Tibial artery (tissue), 4 donors: ENCODE data around the gene GAB1.

Experiments used
- DNase-seq, 2 donors: peaks; one replicate each; pipeline ENCODE4 v3.0.0-alpha.2; 2019
- H3K27ac ChIP-seq, 2 donors: fragments of 200-600 bp; sonication (generic) in 1 of 2; 1 replicate in 1 of 2; 2 replicates in 1 of 2; pipeline ENCODE4 v1.5.1; 2018 to 2019; ENCODE audit warnings: mild to moderate bottlenecking in 1 of 2
- H3K27me3 ChIP-seq, 2 donors: fragments of 200-600 bp; sonication (generic) in 1 of 2; one replicate each; pipeline versions ENCODE4 v1.5.1 to v1.6.0; 2016 to 2019
- H3K36me3 ChIP-seq, 3 donors: fragments of 200-600 bp; sonication (generic) in 2 of 3; one replicate each; pipeline ENCODE4 v1.5.1; 2016 to 2019; ENCODE audit warnings: mild to moderate bottlenecking in 2 of 3
- H3K4me1 ChIP-seq, 4 donors: fragments of 200-600 bp; sonication (generic) in 2 of 4; 1 replicate in 3 of 4; 2 replicates in 1 of 4; pipeline ENCODE4 v1.5.1; 2016 to 2019
- H3K4me3 ChIP-seq, 2 donors: fragments of 200-600 bp; sonication (generic) in 1 of 2; 1 replicate in 1 of 2; 2 replicates in 1 of 2; pipeline ENCODE4 v1.5.1; 2018 to 2019; ENCODE audit warnings: mild to moderate bottlenecking in 2 of 2
- H3K9me3 ChIP-seq, 3 donors: fragments of 200-600 bp; sonication (generic) in 1 of 3; one replicate each; pipeline ENCODE4 v1.5.1; 2016 to 2019
- CTCF ChIP-seq, 2 experiments: fragments of 200-600 bp in 1 of 2; fragments of 450-650 bp in 1 of 2; IDR thresholded peaks; one replicate each; pipeline ENCODE4 v1.5.1; 2017 to 2019; ENCODE audit warnings: antibody characterized with exemption in 2 of 2, mild to moderate bottlenecking in 1 of 2, moderate library complexity in 1 of 2
- intact Hi-C: fragments of 100-400 bp; cut with DNase I; formaldehyde crosslinking; loops from one replicate; pipeline ENCODE4 v1.15.0; 2023; ENCODE audit warnings: low total_unique reads

Gene GAB1

GRCh38 chr4:143400082-143400481, 63.4 kb downstream of the GAB1 start:
- TF ChIP-seq CTCF (IDR thresholded peaks at IDR 0.05), result no peak
- H3K27me3 ChIP-seq, result no peaks in the 10 kb centered on the region
- H3K9me3 ChIP-seq, result no peaks in the 10 kb centered on the region
- peak overlapping the region in 1 of 2 donors; percentile 12 for H3K27ac ChIP-seq
- no peaks in the 10 kb centered on the region for H3K36me3 ChIP-seq
- no peak for DNase-seq
- no peak overlapping the region for H3K4me3 ChIP-seq
- H3K4me1 ChIP-seq, result peaks cover 0 to 88% (median 51%) of the 10 kb centered on the region in 4 donors
- intact Hi-C loops, result no loop called here

GRCh38 chr4:143402776-143403552, 66.3 kb downstream of the GAB1 start:
- no peak for TF ChIP-seq CTCF (IDR thresholded peaks at IDR 0.05)
- Histone ChIP-seq H3K27me3 (no peaks in the 10 kb centered on the region), H3K9me3 (no peaks in the 10 kb centered on the region), H3K4me3 (no peak overlapping the region), H3K27ac (peak overlapping the region; percentile 30), H3K4me1 (peaks cover 0 to 89% (median 63%) of the 10 kb centered on the region in 4 donors), H3K36me3 (no peaks in the 10 kb centered on the region)
- DNase-seq, result no peak
- intact Hi-C loops, result no loop called here

GRCh38 chr4:143403553-143403820, 66.8 kb downstream of the GAB1 start:
- Histone ChIP-seq H3K4me1 (peaks cover 0 to 89% (median 60%) of the 10 kb centered on the region in 4 donors), H3K27ac (peak overlapping the region in 1 of 2 donors; percentile 30), H3K9me3 (no peaks in the 10 kb centered on the region), H3K27me3 (no peaks in the 10 kb centered on the region), H3K4me3 (no peak overlapping the region), H3K36me3 (no peaks in the 10 kb centered on the region)
- TF ChIP-seq CTCF (IDR thresholded peaks at IDR 0.05), result no peak
- DNase-seq, result no peak
- intact Hi-C loops, result no loop called here

GRCh38 chr4:143404555-143404954, 67.9 kb downstream of the GAB1 start:
- no peak overlapping the region for H3K27ac ChIP-seq
- no peak for TF ChIP-seq CTCF (IDR thresholded peaks at IDR 0.05)
- H3K4me3 ChIP-seq, result no peak overlapping the region
- peaks cover 0 to 89% (median 53%) of the 10 kb centered on the region in 4 donors for H3K4me1 ChIP-seq
- no peaks in the 10 kb centered on the region for H3K9me3 ChIP-seq
- no peak for DNase-seq
- H3K27me3 ChIP-seq, result no peaks in the 10 kb centered on the region
- no peaks in the 10 kb centered on the region for H3K36me3 ChIP-seq
- intact Hi-C loops, result no loop called here

- Histone ChIP-seq H3K9me3 (no peaks in the 10 kb centered on the region), H3K4me3 (no peak overlapping the region), H3K4me1 (peaks cover 0 to 89% (median 53%) of the 10 kb centered on the region in 4 donors), H3K36me3 (no peaks in the 10 kb centered on the region), H3K27me3 (no peaks in the 10 kb centered on the region), H3K27ac (peak overlapping the region; percentile 50 to 58)
- no peak for TF ChIP-seq CTCF (IDR thresholded peaks at IDR 0.05)
- no peak for DNase-seq
- intact Hi-C loops, result no loop called here
Observed at GRCh38 chr4:143405075-143405730, 68.5 kb downstream of the GAB1 start.
